ENCODE measurements around the gene MOGAT3.

The MOGAT3 gene

GRCh38 chr7:101172005-101172853, 28.6 kb downstream of the MOGAT3 start:
- no peak for DNase-seq (ENCODE audit: low read depth in 2 of 2)

- DNase-seq (ENCODE audit: low read depth in 2 of 2) = no peak
These were observed 29.4 kb downstream of the MOGAT3 start for GRCh38 chr7:101171442-101171837.

- no peak for DNase-seq (ENCODE audit: low read depth in 2 of 2)
These were observed 30.0 kb downstream of the MOGAT3 start for GRCh38 chr7:101170617-101171441.

- DNase-seq (ENCODE audit: low read depth in 2 of 2) = peak; percentile 74 to 75
These were observed 30.8 kb downstream of the MOGAT3 start for GRCh38 chr7:101169838-101170551.

- DNase-seq (ENCODE audit: low read depth in 2 of 2) = no peak
These were observed 31.6 kb downstream of the MOGAT3 start for GRCh38 chr7:101169110-101169837.

- DNase-seq (ENCODE audit: low read depth in 2 of 2) = no peak
These were observed 32.3 kb downstream of the MOGAT3 start for GRCh38 chr7:101168412-101169049.

- DNase-seq (ENCODE audit: low read depth in 2 of 2) = no peak
These were observed 33.0 kb downstream of the MOGAT3 start for GRCh38 chr7:101167645-101168411.

GRCh38 chr7:101166909-101167644, 33.8 kb downstream of the MOGAT3 start:
- DNase-seq (ENCODE audit: low read depth in 2 of 2) = no peak

GRCh38 chr7:101166648-101166908, 34.3 kb downstream of the MOGAT3 start:
- DNase-seq (ENCODE audit: low read depth in 2 of 2) = no peak

GRCh38 chr7:101165958-101166647, 34.7 kb downstream of the MOGAT3 start:
- no peak for DNase-seq (ENCODE audit: low read depth in 2 of 2)

- peak; percentile 77 to 85 for DNase-seq (ENCODE audit: low read depth in 2 of 2)
These were observed 35.5 kb downstream of the MOGAT3 start, which contains the start of gene VGF for GRCh38 chr7:101165075-101165957. Gene VGF (minus strand): TSS chr7:101165569. CDS start chr7:101164843, 726 bp downstream.

GRCh38 chr7:101164071-101164840, 36.6 kb downstream of the MOGAT3 start:
- DNase-seq (ENCODE audit: low read depth in 2 of 2) = no peak

GRCh38 chr7:101163279-101164070, 37.4 kb downstream of the MOGAT3 start:
- DNase-seq (ENCODE audit: low read depth in 2 of 2) = no peak

GRCh38 chr7:101162551-101163278, 38.1 kb downstream of the MOGAT3 start:
- DNase-seq (ENCODE audit: low read depth in 2 of 2) = no peak

GRCh38 chr7:101161692-101162471, 39.0 kb downstream of the MOGAT3 start:
- no peak for DNase-seq (ENCODE audit: low read depth in 2 of 2)

All from stimulated activated CD8-positive, alpha-beta memory T cell treated with anti-CD3 and anti-CD28 coated beads, Interleukin-7, amount 100 ng/mL, for 4 hours (primary cell).